Measurements from ENCODE around the gene KCNQ1.

KCNQ1 gene

GRCh38 chr11:2821891-2822290, 377.1 kb downstream of the KCNQ1 start:
- DNase-seq (ENCODE audit: low read depth): no peak
- no peak for TF ChIP-seq CTCF (IDR thresholded peaks at IDR 0.05; ENCODE audit: insufficient read depth, low read depth, low read length, missing control alignments)
- no peak overlapping the region for H3K4me3 ChIP-seq (ENCODE audit: low read depth, low read length)

- TF ChIP-seq CTCF (IDR thresholded peaks at IDR 0.05; ENCODE audit: insufficient read depth, low read depth, low read length, missing control alignments): no peak
- H3K4me3 ChIP-seq (ENCODE audit: low read depth, low read length): no peak overlapping the region
- no peak for DNase-seq (ENCODE audit: low read depth)
Observed at GRCh38 chr11:2824851-2825250, 380.0 kb downstream of the KCNQ1 start.

GRCh38 chr11:2825261-2825888, 380.6 kb downstream of the KCNQ1 start:
- no peak overlapping the region for H3K4me3 ChIP-seq (ENCODE audit: low read depth, low read length)
- DNase-seq (ENCODE audit: low read depth): no peak
- no peak for TF ChIP-seq CTCF (IDR thresholded peaks at IDR 0.05; ENCODE audit: insufficient read depth, low read depth, low read length, missing control alignments)

GRCh38 chr11:2825889-2826678, 381.3 kb downstream of the KCNQ1 start:
- TF ChIP-seq CTCF (IDR thresholded peaks at IDR 0.05; ENCODE audit: insufficient read depth, low read depth, low read length, missing control alignments): no peak
- no peak overlapping the region for H3K4me3 ChIP-seq (ENCODE audit: low read depth, low read length)
- DNase-seq (ENCODE audit: low read depth): no peak

GRCh38 chr11:2826679-2827056, 381.9 kb downstream of the KCNQ1 start:
- no peak for TF ChIP-seq CTCF (IDR thresholded peaks at IDR 0.05; ENCODE audit: insufficient read depth, low read depth, low read length, missing control alignments)
- no peak overlapping the region for H3K4me3 ChIP-seq (ENCODE audit: low read depth, low read length)
- no peak for DNase-seq (ENCODE audit: low read depth)

DNA sequence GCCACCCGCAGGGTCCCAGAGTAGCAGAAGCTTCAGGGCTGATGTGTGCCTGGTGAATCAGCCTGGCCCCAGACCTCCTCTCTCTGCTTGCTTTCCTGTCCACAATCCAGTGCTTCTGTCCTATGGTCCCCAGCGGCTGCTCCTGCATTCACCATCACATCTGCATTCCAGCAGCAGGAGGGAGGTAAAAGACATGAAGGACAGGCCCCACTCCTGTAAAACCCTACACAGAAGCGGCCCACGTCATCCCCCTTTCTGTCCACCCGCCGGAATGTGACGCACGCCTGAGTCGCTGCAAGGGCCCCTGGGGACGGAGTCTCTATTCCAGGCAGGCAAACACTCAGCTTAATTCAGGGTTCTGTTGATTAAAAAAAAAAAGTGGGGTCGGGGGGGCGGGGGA, 382.4 kb downstream of the KCNQ1 start:
- H3K4me3 ChIP-seq (ENCODE audit: low read depth, low read length): no peak overlapping the region
- TF ChIP-seq CTCF (IDR thresholded peaks at IDR 0.05; ENCODE audit: insufficient read depth, low read depth, low read length, missing control alignments): no peak
- DNase-seq (ENCODE audit: low read depth): no peak
